Keratinocyte (primary cell): Measurements from ENCODE around the gene NBEA. TPM values are rescaled to one million over a fixed set of nuclear protein-coding genes. Genes with fewer than 3 reads are reported as not detected.

Experiments
- DNase-seq: peaks from one replicate; pipeline ENCODE4 v3.0.0-alpha.2; 2011; ENCODE audit warnings: low read depth, missing footprints, low spot score
- FAIRE-seq: peaks from 2 replicates; lab custom pipeline; 2011; peaks lifted over from hg19 to GRCh38; lab: Jason Lieb, UNC
- H2AFZ ChIP-seq: 2 replicates; pipeline ENCODE4 v1.6.0; 2012; ENCODE audit warnings: low read length, control low read depth, inconsistent platforms; ENCODE audit not compliant: control insufficient read depth
- H3K27ac ChIP-seq: 2 replicates; pipeline ENCODE4 v1.5.1; 2011; ENCODE audit warnings: low read length; ENCODE audit not compliant: control insufficient read depth, insufficient read depth
- H3K27me3 ChIP-seq: 3 replicates; pipeline ENCODE4 v1.6.0; 2011; ENCODE audit warnings: low read length; ENCODE audit not compliant: control insufficient read depth, insufficient read depth; ENCODE audit errors: extremely low read depth
- H3K36me3 ChIP-seq, 2 experiments: 2 replicates in 1 of 2; 3 replicates in 1 of 2; pipeline ENCODE4 v1.5.1; 2011; ENCODE audit warnings: low read length in 2 of 2, mild to moderate bottlenecking in 1 of 2; ENCODE audit not compliant: control insufficient read depth in 2 of 2, insufficient read depth in 2 of 2; ENCODE audit errors: extremely low read depth in 1 of 2
- H3K4me1 ChIP-seq: 3 replicates; pipeline ENCODE4 v1.5.1; 2011; ENCODE audit warnings: low read length; ENCODE audit not compliant: control insufficient read depth, insufficient read depth; ENCODE audit errors: extremely low read depth
- H3K4me2 ChIP-seq: 3 replicates; pipeline ENCODE4 v1.6.0; 2011; ENCODE audit warnings: low read depth, low read length; ENCODE audit not compliant: control insufficient read depth, insufficient read depth; ENCODE audit errors: extremely low read depth
- H3K4me3 ChIP-seq, 3 experiments: fragments of 200-600 bp in 1 of 3; sonication (generic) in 1 of 3; 2 replicates in 2 of 3; 3 replicates in 1 of 3; pipeline ENCODE4 v1.5.1; 2011 to 2016; ENCODE audit warnings: low read length in 3 of 3, mild to moderate bottlenecking in 3 of 3, control low read depth in 2 of 3, inconsistent platforms in 1 of 3, low read depth in 1 of 3, mixed read lengths in 1 of 3, mixed run types in 1 of 3, moderate library complexity in 1 of 3; ENCODE audit not compliant: control insufficient read depth in 2 of 3, insufficient read depth in 2 of 3; ENCODE audit errors: extremely low read depth in 1 of 3
- H3K79me2 ChIP-seq: 2 replicates; pipeline ENCODE4 v1.6.0; 2012; ENCODE audit warnings: low read length; ENCODE audit not compliant: control insufficient read depth, insufficient read depth
- H3K9ac ChIP-seq: 3 replicates; pipeline ENCODE4 v1.6.0; 2011; ENCODE audit warnings: low read length; ENCODE audit not compliant: control insufficient read depth, insufficient read depth; ENCODE audit errors: extremely low read depth
- H3K9me1 ChIP-seq: 3 replicates; pipeline ENCODE4 v1.6.0; 2011; ENCODE audit warnings: low read length; ENCODE audit not compliant: control insufficient read depth, insufficient read depth; ENCODE audit errors: extremely low read depth
- H3K9me3 ChIP-seq: 2 replicates; pipeline ENCODE4 v1.5.1; 2012; ENCODE audit warnings: low read depth, low read length; ENCODE audit not compliant: control insufficient read depth
- H4K20me1 ChIP-seq: 3 replicates; pipeline ENCODE4 v1.6.0; 2011; ENCODE audit warnings: low read length; ENCODE audit not compliant: control insufficient read depth, insufficient read depth; ENCODE audit errors: extremely low read depth
- CTCF ChIP-seq, 3 experiments: IDR thresholded peaks in 1 of 3; conservative IDR thresholded peaks in 1 of 3; optimal IDR thresholded peaks in 1 of 3; 2 replicates in 2 of 3; 3 replicates in 1 of 3; pipeline versions ENCODE3 to v1.5.1; 2011; ENCODE audit warnings: low read length in 3 of 3, mild to moderate bottlenecking in 3 of 3, moderate library complexity in 2 of 3, control low read depth in 1 of 3, inconsistent platforms in 1 of 3; ENCODE audit not compliant: insufficient read depth in 2 of 3; ENCODE audit errors: extremely low read depth in 1 of 3
- EZH2 ChIP-seq: IDR thresholded peaks from one replicate; pipeline ENCODE4 v1.6.1; 2012; ENCODE audit warnings: inconsistent platforms, mild to moderate bottlenecking, low read length, moderate library complexity
- dilution Hi-C: fragments of 300-500 bp; cut with MboI; formaldehyde crosslinking; loops from one replicate; pipeline ENCODE4 v1.7.0; 2020; ENCODE audit warnings: low sequenced_read_pairs; ENCODE audit not compliant: extremely low pct_ligation_motif_present
- polyA plus RNA-seq, 5 experiments: library from polyadenylated mRNA; depleted of rRNA in 3 of 5; stranded (reverse) in 3 of 5; stranded (forward) in 1 of 5; unstranded in 1 of 5; fragments of >200 nt; gene quantifications; 1 replicate in 1 of 5; 2 replicates in 3 of 5; 3 replicates in 1 of 5; pipeline versions ENCODE4 v1.2.1 to v1.2.3, GENCODE V29; 2011 to 2012; ENCODE audit warnings: missing spikeins in 2 of 5, low read depth in 1 of 5, low replicate concordance in 1 of 5

The NBEA gene
- polyA plus RNA-seq, 1 donor (not counting 4 experiments of a cell fraction or from before 2014, with no cell fraction given) = 0.05 TPM

- no peak overlapping the region for H3K27ac ChIP-seq
- H3K36me3 ChIP-seq = no peaks in the 10 kb centered on the region
- no peaks in the 10 kb centered on the region for H3K4me1 ChIP-seq
- H3K27me3 ChIP-seq = no peaks in the 10 kb centered on the region
- no peak for FAIRE-seq
- no peaks in the 10 kb centered on the region for H3K9me1 ChIP-seq
- no peak for DNase-seq
- H4K20me1 ChIP-seq = no peaks in the 10 kb centered on the region
- H3K79me2 ChIP-seq = no peaks in the 10 kb centered on the region
- H3K4me2 ChIP-seq = no peak overlapping the region
- H3K9me3 ChIP-seq = no peaks in the 10 kb centered on the region
- H3K9ac ChIP-seq = no peak overlapping the region
- H2AFZ ChIP-seq = no peak overlapping the region
- dilution Hi-C loops = no loop called here
- H3K4me3 ChIP-seq = no peak overlapping the region
- TF ChIP-seq EZH2 (no peak), CTCF (optimal IDR thresholded peaks at IDR 0.05 in 1 of 3, IDR thresholded peaks at IDR 0.05 in 1 of 3, conservative IDR thresholded peaks at IDR 0.05 in 1 of 3; ENCODE audit: extremely low read depth in 1 of 3, insufficient read depth in 2 of 3, low read length in 3 of 3) (no peak)
These were observed 547.0 kb downstream of the NBEA start for GRCh38 chr13:35489050-35489449.

GRCh38 chr13:35496006-35496405 is 553.9 kb downstream of the NBEA start:
- dilution Hi-C loops = no loop called here
- no peak overlapping the region for H2AFZ ChIP-seq
- no peaks in the 10 kb centered on the region for H4K20me1 ChIP-seq
- H3K4me3 ChIP-seq = no peak overlapping the region
- no peaks in the 10 kb centered on the region for H3K9me3 ChIP-seq
- no peak overlapping the region for H3K27ac ChIP-seq
- H3K4me2 ChIP-seq = no peak overlapping the region
- H3K27me3 ChIP-seq = no peaks in the 10 kb centered on the region
- DNase-seq (no peak), FAIRE-seq (no peak)
- no peaks in the 10 kb centered on the region for H3K79me2 ChIP-seq
- H3K9ac ChIP-seq = no peak overlapping the region
- H3K9me1 ChIP-seq = no peaks in the 10 kb centered on the region
- no peaks in the 10 kb centered on the region for H3K4me1 ChIP-seq
- no peaks in the 10 kb centered on the region for H3K36me3 ChIP-seq
- TF ChIP-seq CTCF (optimal IDR thresholded peaks at IDR 0.05 in 1 of 3, IDR thresholded peaks at IDR 0.05 in 1 of 3, conservative IDR thresholded peaks at IDR 0.05 in 1 of 3; ENCODE audit: extremely low read depth in 1 of 3, insufficient read depth in 2 of 3, low read length in 3 of 3) (no peak), EZH2 (no peak)
